Measurements from ENCODE around the gene ZNF365.

DNA sequence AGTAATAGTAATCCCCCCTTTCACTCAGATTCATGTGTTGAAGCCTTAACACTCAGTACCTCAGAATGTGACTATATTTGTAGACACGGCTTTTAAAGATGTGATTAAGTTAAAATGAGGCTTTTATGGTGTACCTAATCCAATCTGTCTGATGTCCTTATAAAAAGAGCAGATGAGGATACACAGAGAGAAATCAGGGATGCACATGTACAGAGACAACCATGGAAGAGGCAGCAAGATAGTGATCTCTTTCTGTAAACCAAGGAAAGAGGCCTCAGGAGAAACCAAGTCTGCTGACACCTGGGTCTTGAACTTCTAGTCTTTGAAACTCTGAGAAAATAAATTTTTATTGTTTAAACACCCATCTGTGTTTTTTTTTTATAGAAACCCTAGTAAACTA is 44.0 kb upstream of the ZNF365 start:
- TF ChIP-seq, protein P1, sequence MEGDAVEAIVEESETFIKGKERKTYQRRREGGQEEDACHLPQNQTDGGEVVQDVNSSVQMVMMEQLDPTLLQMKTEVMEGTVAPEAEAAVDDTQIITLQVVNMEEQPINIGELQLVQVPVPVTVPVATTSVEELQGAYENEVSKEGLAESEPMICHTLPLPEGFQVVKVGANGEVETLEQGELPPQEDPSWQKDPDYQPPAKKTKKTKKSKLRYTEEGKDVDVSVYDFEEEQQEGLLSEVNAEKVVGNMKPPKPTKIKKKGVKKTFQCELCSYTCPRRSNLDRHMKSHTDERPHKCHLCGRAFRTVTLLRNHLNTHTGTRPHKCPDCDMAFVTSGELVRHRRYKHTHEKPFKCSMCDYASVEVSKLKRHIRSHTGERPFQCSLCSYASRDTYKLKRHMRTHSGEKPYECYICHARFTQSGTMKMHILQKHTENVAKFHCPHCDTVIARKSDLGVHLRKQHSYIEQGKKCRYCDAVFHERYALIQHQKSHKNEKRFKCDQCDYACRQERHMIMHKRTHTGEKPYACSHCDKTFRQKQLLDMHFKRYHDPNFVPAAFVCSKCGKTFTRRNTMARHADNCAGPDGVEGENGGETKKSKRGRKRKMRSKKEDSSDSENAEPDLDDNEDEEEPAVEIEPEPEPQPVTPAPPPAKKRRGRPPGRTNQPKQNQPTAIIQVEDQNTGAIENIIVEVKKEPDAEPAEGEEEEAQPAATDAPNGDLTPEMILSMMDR (IDR thresholded peaks at IDR 0.05), result no peak
- TF ChIP-seq POLR2A (IDR thresholded peaks at IDR 0.05), result no peak
